ENCODE data around the gene ANKHD1. TPM values are rescaled to one million over a fixed set of nuclear protein-coding genes. Genes with fewer than 3 reads are reported as not detected.

Gene ANKHD1
- total and polyA plus RNA-seq, 9 donors, result 48.3 to 141 (median 110) TPM

- no peaks in the 10 kb centered on the region for H3K9me3 ChIP-seq
- H3K36me3 ChIP-seq, result no peaks in the 10 kb centered on the region
- no peak overlapping the region for H3K27ac ChIP-seq
- TF ChIP-seq CTCF (IDR thresholded peaks at IDR 0.05), result no peak
- no peak for TF ChIP-seq EP300 (IDR thresholded peaks at IDR 0.05)
- no peak for TF ChIP-seq POLR2A (IDR thresholded peaks at IDR 0.05)
- intact Hi-C loops (cut with DNase I), result loop anchor here in 1 of 4 donors (10.0 kb wide), 1 partner anchor 673 kb away; the partner anchor contains the start of gene PCDHB1
- H3K4me3 ChIP-seq, result no peak overlapping the region
- WGBS, 3 donors, result 91 to 93% (median 92%) methylated on average over 1 of the region's 1 CpG
- H3K27me3 ChIP-seq, result no peaks in the 10 kb centered on the region
- DNase-seq, result no peak
- H3K4me1 ChIP-seq (ENCODE audit: insufficient read depth), result no peaks in the 10 kb centered on the region
These were observed 19.7 kb upstream of the ANKHD1 start for GRCh38 chr5:140381972-140382371.

- intact Hi-C loops (cut with DNase I), result loop anchor here in 1 of 4 donors (10.0 kb wide), 1 partner anchor 672 kb away; the partner anchor contains the start of gene PCDHB1
- H3K9me3 ChIP-seq, result no peaks in the 10 kb centered on the region
These were observed 18.8 kb upstream of the ANKHD1 start for GRCh38 chr5:140382866-140383265.

GRCh38 chr5:140383300-140383699 lies 18.3 kb upstream of the ANKHD1 start:
- TF ChIP-seq CTCF (IDR thresholded peaks at IDR 0.05) (no peak), POLR2A (IDR thresholded peaks at IDR 0.05) (no peak), EP300 (IDR thresholded peaks at IDR 0.05) (no peak)
- Histone ChIP-seq H3K4me3 (no peak overlapping the region), H3K27me3 (no peaks in the 10 kb centered on the region), H3K36me3 (no peaks in the 10 kb centered on the region), H3K9me3 (no peaks in the 10 kb centered on the region), H3K4me1 (ENCODE audit: insufficient read depth) (no peaks in the 10 kb centered on the region), H3K27ac (no peak overlapping the region)
- DNase-seq, result no peak
- intact Hi-C loops (cut with DNase I), result loop anchor here in 1 of 4 donors (10.0 kb wide), 1 partner anchor 672 kb away; the partner anchor contains the start of gene PCDHB1
- 62 to 71% (median 65%) methylated on average over 2 of the region's 2 CpGs for WGBS, 3 donors

More at GRCh38 chr5:140382866-140383265, 18.8 kb upstream of the ANKHD1 start:
- Histone ChIP-seq H3K27ac (no peak overlapping the region), H3K4me1 (ENCODE audit: insufficient read depth) (no peaks in the 10 kb centered on the region), H3K4me3 (no peak overlapping the region), H3K27me3 (no peaks in the 10 kb centered on the region), H3K36me3 (no peaks in the 10 kb centered on the region)
- TF ChIP-seq POLR2A (IDR thresholded peaks at IDR 0.05), result no peak
- TF ChIP-seq CTCF (IDR thresholded peaks at IDR 0.05), result no peak
- DNase-seq, result no peak

GRCh38 chr5:140388052-140388451 lies 13.6 kb upstream of the ANKHD1 start:
- intact Hi-C loops (cut with DNase I), result loop anchor here in 1 of 4 donors (10.0 kb wide), 1 partner anchor 667 kb away; the partner anchor contains the start of gene PCDHB1
- WGBS, 3 donors, result 52 to 68% (median 59%) methylated on average over 2 of the region's 2 CpGs
- no peak overlapping the region for H3K4me3 ChIP-seq
- no peaks in the 10 kb centered on the region for H3K4me1 ChIP-seq (ENCODE audit: insufficient read depth)
- no peak for TF ChIP-seq POLR2A (IDR thresholded peaks at IDR 0.05)
- TF ChIP-seq EP300 (IDR thresholded peaks at IDR 0.05), result no peak
- no peak for TF ChIP-seq CTCF (IDR thresholded peaks at IDR 0.05)
- no peak for DNase-seq
- no peak overlapping the region for H3K27ac ChIP-seq
- no peaks in the 10 kb centered on the region for H3K9me3 ChIP-seq
- H3K27me3 ChIP-seq, result no peaks in the 10 kb centered on the region
- no peaks in the 10 kb centered on the region for H3K36me3 ChIP-seq

Measured in ovary (tissue), 9 donors.